PFSK-1 (cell line): ENCODE results near the gene UVRAG.

Source experiments
- FOXP2 ChIP-seq: optimal IDR thresholded peaks from 2 replicates; pipeline ENCODE3; 2011; ENCODE audit warnings: borderline replicate concordance, control low read depth, inconsistent platforms; ENCODE audit not compliant: insufficient read depth; ENCODE audit errors: extremely low read length, extremely low read depth
- POLR2AphosphoS5 ChIP-seq: IDR thresholded peaks from 2 replicates; pipeline ENCODE4 v1.6.1; 2012; ENCODE audit warnings: low read depth, mild to moderate bottlenecking, control low read depth, low read length, moderate library complexity
- REST ChIP-seq, 2 experiments: IDR thresholded peaks; 2 replicates each; pipeline versions ENCODE4 v1.6.1 to v1.8.0; 2011 to 2012; ENCODE audit warnings: low read depth in 2 of 2, low read length in 2 of 2, control low read depth in 1 of 2, inconsistent platforms in 1 of 2, mild to moderate bottlenecking in 1 of 2, moderate library complexity in 1 of 2; ENCODE audit not compliant: insufficient read depth in 1 of 2
- SIN3A ChIP-seq: IDR thresholded peaks from 2 replicates; pipeline ENCODE4 v1.6.1; 2012; ENCODE audit warnings: mild to moderate bottlenecking, low read length, moderate library complexity, borderline replicate concordance; ENCODE audit not compliant: insufficient read depth
- TAF1 ChIP-seq: IDR thresholded peaks from 2 replicates; pipeline ENCODE4 v1.6.1; 2012; ENCODE audit warnings: low read length, control low read depth, borderline replicate concordance; ENCODE audit not compliant: insufficient read depth

Gene UVRAG

GRCh38 chr11:76026862-76027261, 211.9 kb downstream of the UVRAG start:
- TF ChIP-seq REST (IDR thresholded peaks at IDR 0.05; ENCODE audit: insufficient read depth in 1 of 2, low read depth in 2 of 2, low read length in 2 of 2) (no peak), FOXP2 (no peak), TAF1 (no peak), SIN3A (no peak), POLR2AphosphoS5 (no peak)

GRCh38 chr11:76030286-76030685, 215.3 kb downstream of the UVRAG start:
- TF ChIP-seq POLR2AphosphoS5: no peak
- TF ChIP-seq SIN3A: no peak
- TF ChIP-seq REST (IDR thresholded peaks at IDR 0.05; ENCODE audit: insufficient read depth in 1 of 2, low read depth in 2 of 2, low read length in 2 of 2): no peak
- TF ChIP-seq FOXP2: no peak

- TF ChIP-seq FOXP2 (no peak), REST (IDR thresholded peaks at IDR 0.05; ENCODE audit: insufficient read depth in 1 of 2, low read depth in 2 of 2, low read length in 2 of 2) (no peak), SIN3A (no peak), TAF1 (no peak), POLR2AphosphoS5 (no peak)
Measured at GRCh38 chr11:76030968-76031590, 216.1 kb downstream of the UVRAG start.

- no peak for TF ChIP-seq TAF1
- TF ChIP-seq POLR2AphosphoS5: no peak
- no peak for TF ChIP-seq SIN3A
Measured at GRCh38 chr11:76033699-76034098, 218.7 kb downstream of the UVRAG start.

- TF ChIP-seq REST (IDR thresholded peaks at IDR 0.05; ENCODE audit: insufficient read depth in 1 of 2, low read depth in 2 of 2, low read length in 2 of 2) (no peak), SIN3A (no peak), POLR2AphosphoS5 (no peak), FOXP2 (no peak), TAF1 (no peak)
Measured at GRCh38 chr11:76035020-76035419, 220.0 kb downstream of the UVRAG start.
